SHP77 (cell line): ENCODE data around the gene TMEM243.
A peak's percentile ranks its signal among the peaks of the same experiment; 100 is the strongest.
"Not testable (repeated sequence)": the region's sequence is repeated elsewhere in the genome, so short reads cannot be mapped to it uniquely, and the experiment has no call there.

ENCODE experiments used
- DNase-seq, 2 experiments: peaks; one replicate each; lab custom pipeline; 2025; lab: John Stamatoyannopoulos, UW

Gene TMEM243, protein sequence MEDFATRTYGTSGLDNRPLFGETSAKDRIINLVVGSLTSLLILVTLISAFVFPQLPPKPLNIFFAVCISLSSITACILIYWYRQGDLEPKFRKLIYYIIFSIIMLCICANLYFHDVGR

DNA sequence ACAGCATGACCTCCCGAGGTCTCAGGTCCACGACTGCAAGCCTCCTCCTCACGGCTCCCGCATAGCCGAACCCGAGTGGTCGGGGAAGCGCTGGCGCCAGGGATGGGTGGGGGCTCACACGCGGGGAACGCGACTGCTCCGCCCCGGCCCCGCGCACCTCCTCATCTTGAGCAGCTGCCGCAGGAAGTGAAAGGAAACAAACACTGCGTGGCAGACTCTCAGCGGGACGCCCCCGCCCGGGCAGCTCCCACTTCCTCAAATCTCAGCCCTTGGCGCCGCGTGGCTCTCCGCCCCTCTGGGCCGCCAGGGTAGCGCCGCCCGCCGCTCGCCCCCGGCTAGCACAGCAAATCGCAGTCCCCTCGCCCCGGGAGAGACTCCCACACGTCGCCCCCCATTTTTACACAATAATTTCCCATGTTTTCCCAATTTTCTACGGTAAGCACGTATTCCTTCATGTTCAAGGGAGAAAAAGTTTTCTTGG lies at the start of gene TMEM243:
Gene TMEM243 (minus strand): TSS at position 188 of the 481 bp plus-strand sequence. CDS start 229 bp downstream, outside the sequence.
- peak in 1 of 2 experiments; percentile 23 for DNase-seq

DNA sequence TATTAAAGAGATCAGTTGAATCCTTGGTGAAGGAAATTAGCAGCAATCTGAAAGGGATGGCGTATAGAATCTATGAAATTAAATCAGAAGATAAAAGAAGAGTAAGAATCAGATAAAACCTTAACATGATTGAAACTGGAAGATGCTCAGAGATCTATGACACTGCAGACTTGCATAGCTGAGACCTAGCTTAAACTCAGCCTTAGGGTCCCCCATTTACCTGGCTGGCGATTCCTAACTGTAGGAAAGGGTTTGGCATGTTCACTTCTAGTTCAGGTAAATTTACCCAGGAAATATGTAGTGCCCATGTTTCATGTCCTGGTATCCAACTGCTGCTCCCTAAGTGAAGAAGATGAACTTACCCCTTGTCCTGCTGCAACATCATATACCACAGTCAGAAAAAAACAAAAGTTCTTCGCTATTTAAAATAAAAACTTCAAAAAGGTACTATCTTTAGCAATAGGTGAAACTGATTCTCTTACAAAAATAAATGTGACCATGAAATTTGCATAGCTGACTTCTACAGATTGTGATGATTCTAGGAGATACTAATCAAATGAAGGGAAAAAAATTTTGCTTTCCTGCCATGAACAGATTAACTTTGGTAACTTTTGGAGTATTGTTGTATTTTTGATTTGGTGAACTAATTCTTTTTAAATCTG lies 47.8 kb upstream of the TMEM243 start:
- no peak for DNase-seq

DNA sequence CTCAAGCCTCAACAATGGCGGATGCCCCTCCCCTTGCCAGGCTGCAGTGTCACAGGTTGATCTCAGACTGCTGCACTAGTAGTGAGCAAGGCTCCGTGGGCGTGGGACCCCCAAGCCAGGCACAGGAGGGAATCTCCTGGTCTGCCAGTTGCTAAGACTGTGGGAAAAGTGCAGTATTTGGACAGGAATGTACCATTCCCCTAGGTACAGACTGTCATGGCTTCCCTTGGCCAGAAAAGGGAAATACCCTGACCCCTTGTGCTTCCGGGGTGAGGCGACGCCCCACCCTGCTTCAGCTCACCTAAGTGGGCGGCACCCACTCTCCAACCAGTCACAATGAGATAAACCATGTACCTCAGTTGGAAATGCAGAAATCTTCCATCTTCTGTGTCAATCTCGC lies 44.0 kb upstream of the TMEM243 start:
- DNase-seq = no peak

DNA sequence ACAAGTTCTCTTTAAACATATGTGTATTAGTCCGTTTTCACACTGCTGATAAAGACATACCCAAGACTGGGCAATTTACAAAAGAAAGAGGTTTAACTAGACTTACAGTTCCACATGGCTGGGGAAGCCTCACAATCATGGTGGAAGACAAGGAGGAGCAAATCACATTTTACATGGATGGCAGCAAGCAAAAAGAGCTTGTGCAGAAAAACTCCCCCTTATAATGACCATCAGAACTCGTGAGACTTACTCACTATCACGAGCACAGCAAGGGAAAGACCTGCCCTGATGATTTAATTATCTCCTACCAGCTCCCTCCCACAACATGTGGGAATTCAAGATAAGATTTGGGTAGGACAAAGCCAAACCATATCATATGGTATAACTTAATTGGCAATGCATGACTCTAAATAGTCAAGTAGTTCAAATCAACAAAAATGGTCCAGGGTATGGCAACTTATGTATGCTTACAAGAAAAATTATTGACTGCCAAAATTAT lies 34.1 kb upstream of the TMEM243 start:
- no peak for DNase-seq

DNA sequence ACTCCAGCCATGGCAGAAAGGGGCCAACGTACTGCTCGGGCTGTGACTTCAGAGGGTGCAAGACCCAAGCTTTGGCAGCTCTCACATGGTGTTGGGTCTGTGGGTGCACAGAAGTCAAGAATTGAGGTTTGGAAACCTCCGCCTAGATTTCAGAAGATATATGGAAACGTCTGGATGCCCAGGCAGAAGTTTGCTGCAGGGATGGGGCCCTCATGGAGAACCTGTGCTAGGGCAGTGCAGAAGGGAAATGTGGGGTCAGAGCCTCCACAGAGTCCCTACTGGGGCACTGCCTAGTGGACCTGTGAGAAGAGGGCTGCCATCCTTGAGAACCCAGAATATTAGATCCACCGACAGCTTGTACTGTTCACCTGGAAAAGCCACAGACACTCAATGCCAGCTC lies 26.1 kb upstream of the TMEM243 start:
- DNase-seq = not testable (repeated sequence)

DNA sequence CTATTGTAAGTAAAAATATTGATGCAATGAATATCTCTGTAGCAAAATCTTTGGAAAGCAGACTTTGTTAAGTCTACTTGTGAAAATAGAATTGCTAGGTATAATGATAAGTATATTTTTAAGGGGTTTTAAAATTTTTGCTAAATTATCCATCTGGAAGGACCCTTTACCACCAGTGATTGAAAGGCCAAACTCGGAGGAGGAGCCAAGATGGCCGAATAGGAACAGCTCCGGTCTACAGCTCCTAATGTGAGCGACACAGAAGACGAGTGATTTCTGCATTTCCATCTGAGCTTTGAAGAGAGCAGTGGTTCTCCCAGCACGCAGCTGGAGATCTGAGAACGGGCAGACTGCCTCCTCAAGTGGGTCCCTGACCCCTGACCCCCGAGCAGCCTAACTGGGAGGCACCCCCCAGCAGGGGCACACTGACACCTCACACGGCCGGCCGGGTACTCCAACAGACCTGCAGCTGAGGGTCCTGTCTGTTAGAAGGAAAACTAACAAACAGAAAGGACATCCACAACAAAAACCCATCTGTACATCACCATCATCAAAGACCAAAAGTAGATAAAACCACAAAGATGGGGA lies 19.0 kb upstream of the TMEM243 start:
- not testable (repeated sequence) for DNase-seq

DNA sequence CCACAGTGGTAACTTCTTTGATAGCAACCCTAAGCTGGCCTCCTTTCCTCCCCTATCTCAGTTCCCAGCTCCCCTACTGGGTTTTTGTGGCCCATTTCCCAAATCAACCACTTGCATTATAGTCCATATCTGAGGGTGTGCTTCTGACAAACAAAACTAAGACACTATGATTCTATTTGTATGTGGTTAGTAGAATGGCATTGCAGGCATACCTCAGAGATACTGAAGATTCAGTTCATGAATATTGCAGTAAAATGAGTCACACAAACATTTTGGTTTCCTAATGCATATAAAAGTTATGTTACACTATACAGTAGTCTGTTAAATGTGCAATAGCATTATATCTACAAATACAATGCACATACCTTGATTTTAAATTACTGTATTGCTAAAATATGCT lies 15.4 kb upstream of the TMEM243 start:
- no peak for DNase-seq

DNA sequence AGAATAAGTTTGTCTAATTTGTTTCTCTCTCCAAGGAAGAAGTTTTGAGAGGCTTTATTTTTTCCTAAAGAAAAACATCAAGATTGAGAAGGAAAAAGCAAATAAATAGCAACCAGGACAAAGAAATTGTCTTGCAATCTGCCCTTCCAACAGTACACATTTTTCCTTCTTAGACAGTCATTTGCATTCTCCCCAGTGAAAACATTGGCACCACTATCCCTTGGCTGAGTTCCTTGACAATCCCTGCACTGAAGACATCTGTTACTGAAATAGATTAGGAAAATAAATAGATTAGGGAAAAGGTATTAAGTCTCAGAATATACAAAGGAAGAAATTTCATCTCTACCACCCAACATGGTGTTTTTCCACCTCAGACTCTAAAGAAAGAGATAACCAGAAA lies 12.2 kb upstream of the TMEM243 start:
- DNase-seq = no peak

DNA sequence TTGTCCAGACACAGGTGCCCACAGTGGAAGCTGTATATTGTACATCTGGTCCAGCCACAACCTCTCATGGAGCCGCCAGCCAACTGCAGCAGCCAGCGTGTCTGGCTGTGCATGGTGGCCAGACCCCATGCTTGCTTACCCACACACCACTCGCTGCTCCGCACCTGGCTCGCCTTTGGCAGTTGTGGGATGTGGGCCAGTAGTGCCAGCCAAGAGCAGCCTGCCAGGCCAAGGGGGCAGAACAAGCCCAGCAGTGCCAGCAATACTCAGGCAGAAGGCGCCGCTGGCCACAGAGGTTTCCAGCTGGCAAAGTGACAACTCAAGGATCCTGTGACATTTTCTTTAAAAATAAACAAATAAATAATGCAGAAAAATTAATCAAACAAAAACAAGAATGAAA lies 11.7 kb upstream of the TMEM243 start:
- peak in 1 of 2 experiments; percentile 26 for DNase-seq

DNA sequence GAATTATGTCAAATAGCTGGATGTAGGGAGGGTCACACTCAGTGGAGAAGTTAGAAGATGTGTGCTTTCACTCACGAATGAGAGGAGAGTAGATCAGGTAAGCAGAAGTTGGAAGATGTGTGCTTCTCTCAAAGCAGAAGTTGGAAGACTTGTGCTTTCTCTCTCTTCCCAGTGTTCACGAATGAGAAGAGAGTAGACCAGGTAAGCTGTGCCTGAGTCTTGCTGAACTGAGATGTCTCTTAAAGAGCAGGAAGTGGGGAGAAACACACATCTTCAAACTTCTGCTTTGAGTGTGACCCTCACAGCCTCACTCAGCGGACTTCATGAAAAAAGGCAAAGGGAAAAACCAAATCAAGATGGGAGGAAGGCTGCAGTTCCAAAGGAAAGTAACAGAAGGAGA lies 7.0 kb upstream of the TMEM243 start:
- DNase-seq = no peak

DNA sequence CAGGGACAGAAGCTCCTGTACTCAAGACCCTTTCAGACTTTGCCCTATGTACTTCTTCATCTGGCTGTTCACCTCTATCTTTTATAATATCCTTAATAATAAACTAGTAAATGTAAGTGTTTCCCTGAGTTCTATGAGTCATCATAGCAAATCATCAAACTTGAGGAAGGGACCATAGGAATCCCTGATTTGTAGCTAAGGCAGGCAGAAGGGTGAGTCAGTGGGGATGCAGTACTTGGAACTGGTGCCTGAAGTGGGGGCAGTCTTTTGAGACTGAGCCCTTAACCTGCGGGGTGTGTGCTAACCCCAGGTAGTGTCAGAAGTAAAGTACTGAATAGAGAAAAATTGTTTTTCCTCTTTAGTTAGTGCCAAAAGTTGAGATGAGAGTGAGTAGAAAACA lies 6.2 kb upstream of the TMEM243 start:
- DNase-seq = no peak

DNA sequence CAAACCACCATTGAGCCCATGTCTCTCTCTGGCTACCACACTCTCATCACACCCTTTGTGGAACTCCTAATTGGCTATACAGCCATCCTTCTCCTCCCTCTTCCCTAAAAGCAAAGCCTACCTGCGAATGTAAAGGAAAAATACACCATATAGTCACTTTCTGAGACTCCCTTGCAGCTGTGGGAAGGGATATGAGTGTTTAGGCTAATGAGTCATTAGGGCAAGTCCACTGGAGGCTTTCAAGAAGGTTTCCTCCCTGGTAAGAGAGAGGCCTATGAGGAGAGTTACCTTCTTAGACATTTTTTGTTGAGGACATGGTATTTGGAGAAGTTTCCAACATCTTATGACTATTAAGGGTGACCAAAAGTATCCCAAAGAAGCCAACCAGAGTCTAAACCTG lies 4.1 kb upstream of the TMEM243 start:
- DNase-seq = no peak

DNA sequence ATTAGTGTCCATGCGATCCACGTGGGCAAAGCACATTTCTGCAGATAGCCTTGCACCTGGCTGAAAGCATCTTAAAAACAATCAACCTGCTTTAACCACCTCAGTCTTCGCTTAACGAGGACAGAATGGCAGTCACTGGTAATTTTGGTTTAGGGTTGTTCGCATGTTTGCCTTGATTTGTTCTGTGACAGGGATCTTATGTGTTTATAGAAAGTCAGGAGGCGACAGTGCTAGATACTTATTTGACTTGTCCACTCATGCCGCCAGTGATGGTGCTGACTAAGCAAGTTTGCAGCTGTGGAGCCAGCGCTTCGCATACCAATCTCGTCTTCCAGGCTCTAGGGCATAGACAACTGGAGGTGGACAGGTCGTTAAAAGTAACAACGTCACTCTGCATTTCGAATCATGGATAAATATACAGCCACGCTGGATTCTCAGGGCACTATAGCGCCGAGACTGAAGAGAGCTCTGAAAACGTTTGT lies 1.2 kb upstream of the TMEM243 start:
- peak; percentile 12 to 32 for DNase-seq

DNA sequence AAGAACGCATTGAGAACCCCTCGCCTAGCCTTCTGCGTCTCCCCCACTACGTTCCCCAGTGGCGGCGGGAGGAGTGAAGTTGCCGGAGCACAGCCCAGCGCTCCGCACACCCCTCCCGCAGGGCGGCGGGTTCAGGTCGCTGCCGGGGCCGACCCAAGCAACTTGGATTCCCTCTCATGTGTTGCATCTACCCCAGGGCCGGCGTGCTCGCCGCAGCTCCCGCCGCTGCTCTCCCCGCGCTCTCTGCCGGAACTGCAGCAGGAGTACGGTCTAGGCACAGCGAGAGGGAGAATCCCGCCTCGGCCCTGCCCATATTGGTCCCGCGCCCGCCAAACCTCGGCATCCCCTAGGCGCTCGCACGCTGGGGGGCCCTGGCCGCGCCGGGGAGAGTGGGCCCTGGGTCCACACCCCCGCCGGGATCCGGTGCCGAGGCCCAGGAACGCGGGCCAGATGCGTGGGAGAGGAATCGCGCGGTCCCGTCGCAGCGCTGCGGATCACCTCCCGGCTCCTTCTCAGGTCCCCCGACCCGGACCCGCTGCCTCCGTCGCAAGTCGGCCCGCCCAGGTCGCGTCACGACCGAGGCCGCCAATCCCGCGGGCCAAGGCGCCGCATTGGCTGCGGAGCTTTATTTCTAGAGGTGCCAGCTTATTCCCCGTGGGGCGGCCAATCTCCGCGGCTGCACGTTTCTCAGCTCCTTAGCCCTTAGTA lies 648 bp upstream of the TMEM243 start:
- DNase-seq = peak; percentile 81

DNA sequence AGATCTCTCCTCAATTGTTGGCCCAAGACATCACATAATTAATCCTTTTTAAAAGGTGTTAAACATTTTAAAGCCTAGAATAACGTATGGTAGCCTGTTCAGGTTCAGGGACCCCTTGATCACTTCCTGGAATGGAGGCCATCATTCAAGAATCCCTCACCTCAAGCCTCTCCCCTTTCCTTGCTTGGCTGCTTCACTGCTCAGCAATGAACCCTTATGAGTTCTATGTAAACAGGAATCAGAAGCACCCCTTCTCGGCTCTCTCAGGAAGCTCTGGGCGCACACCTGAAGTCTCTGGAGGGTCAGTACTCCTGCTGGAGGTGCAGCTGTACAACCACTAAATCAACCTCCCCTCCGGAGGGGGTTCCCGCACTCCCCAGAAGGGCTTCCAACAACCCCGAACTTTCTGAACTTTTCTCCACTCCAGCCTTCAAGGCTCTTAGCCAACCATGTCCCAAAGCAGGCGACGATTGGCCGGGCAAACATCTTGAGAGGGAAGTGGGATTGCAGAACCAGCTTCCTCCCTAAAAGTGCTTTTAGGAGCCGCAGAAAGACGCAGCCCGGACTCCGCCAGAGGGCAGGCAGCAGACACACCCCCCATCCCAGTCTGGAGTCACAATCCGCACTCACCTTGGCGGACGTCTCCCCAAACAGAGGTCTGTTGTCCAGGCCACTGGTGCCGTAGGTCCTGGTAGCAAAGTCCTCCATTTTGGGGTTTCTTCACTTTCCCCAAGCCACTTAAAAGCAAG lies 562 bp downstream of the TMEM243 start:
- peak in 1 of 2 experiments; percentile 10 for DNase-seq

DNA sequence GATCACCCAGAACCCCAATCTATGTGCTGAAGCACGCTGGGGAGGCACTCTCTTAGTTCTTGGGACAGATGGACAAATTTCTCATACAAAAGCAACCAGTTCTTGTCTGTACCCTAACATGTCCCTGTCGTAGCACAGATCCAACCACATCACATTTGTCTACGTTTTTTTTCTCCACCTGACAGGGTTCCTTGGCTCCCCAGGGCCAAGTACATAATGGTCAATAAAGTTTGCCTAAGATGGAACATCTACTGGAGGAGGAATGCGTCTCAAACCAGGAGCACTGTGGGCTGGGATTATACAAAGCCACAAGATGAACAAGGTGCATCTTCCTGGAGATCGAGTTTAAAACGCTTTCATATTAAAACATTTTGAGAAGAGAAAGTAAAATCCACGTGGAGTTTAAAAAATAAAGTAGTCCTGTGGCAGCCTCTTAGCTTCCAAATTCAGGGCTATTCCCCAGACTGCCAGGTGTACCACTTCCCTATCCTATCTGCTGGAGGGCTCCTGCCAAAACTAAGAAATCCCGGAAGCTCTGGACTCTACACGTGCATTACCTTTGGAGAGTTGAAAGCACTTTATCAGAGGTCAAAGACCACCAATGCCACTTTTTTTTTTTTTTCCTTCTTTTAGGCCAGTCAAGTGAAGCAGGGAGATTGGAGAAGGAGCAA lies 1.4 kb downstream of the TMEM243 start:
- no peak for DNase-seq

DNA sequence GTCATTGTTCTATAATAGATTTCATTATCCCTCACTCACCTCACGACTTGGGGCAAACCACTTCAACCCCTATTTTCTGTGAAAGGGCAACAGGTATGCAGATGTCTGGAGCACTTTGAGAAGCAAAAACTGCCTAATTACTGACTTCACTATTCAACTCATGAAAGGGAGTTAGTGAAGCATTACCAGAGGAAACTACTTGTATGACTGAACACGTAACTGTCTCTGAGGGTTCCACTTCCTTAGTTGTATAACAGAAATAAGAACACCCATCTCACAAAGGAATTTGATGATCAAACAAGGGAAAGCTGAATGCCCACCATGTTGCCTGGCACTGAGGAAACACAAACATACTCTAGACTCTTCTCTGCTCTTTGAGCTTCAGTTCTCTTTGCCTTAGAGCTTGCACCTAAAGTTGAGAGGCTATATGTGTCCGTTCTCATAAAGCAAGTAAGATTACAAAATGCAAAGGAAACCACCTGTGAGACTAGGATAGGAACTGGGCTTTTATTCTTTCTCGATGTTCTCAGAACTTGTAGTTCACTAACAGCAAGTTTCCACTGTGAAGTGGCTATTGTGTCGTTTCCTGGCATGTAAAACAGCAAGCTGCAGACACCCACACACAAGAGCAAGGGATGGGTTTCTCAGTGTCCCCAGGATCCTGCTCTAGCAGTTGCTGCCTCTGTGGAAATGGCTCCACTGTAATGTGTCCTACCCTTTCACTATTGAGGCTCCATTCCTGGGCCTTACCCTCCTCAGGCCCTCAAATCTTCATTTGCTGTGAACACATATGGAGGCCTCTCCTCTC lies 2.6 kb downstream of the TMEM243 start:
- DNase-seq = no peak

DNA sequence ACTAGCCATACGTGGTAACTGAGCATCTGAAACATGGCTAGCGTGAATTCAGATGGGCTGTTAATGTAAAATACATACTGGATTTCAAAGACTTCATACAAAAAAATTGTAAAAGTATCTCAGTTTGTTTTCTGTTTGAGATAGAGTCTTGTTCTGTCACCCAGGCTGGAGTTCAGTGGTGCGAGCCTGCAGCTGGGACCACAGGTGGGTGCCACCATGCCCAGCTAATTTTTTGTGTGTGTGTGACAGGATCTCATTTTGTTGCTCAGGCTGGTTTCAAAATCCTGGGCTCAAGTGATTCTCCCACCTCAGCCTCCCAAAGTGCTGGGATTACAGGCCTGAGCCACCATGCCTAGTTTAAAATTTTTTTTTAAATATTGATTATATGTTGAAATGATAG lies 4.5 kb downstream of the TMEM243 start:
- DNase-seq = no peak

DNA sequence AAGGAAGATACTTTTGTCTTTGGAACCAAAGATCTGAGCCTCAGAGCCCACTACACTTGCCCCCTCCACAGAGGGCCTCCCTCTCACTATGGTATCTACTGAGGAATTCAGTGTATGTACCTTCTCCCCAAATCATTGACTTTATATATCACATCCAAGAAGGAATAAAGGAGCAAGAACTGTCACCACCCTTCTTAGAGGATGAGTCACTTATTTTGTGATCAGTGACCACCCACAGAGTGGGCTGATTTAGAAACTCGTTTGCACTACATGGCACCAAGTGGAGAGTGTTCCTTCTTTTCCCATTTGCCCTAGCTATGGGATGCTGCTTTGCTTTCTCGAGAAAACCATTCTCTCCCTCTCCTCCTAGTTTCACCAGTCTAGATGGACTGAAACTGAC lies 5.7 kb downstream of the TMEM243 start:
- no peak for DNase-seq

DNA sequence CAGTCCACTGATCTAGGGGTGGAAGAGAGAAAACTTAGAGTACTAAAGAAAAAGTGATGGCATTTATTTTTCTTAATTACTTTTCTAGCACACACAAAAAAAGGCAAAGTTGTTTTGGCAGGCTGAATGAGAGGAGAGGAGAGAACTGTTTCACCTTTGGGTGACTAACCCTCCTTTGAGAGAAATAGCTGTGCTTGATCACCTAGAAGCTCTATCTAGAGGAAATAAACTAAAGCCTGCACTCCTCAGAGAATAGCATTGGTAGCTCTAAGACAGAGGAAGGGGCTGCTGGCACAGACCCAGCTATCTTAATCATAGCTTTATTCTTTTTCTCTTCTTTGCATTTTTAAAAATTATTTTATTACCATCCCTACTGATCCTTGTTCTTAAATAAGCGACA lies 6.3 kb downstream of the TMEM243 start:
- DNase-seq = no peak
